Activated CD4-positive, alpha-beta T cell treated with anti-CD3 and anti-CD28 coated beads for 1 hour (primary cell): Measurements from ENCODE around the gene VAV2.
A peak's percentile ranks its signal among the peaks of the same experiment; 100 is the strongest.
"Not testable (repeated sequence)": the region's sequence is repeated elsewhere in the genome, so short reads cannot be mapped to it uniquely, and the experiment has no call there.

ENCODE experiments used
- DNase-seq: peaks from one replicate; pipeline ENCODE4 v3.0.0-alpha.2; 2020

The VAV2 gene

DNA sequence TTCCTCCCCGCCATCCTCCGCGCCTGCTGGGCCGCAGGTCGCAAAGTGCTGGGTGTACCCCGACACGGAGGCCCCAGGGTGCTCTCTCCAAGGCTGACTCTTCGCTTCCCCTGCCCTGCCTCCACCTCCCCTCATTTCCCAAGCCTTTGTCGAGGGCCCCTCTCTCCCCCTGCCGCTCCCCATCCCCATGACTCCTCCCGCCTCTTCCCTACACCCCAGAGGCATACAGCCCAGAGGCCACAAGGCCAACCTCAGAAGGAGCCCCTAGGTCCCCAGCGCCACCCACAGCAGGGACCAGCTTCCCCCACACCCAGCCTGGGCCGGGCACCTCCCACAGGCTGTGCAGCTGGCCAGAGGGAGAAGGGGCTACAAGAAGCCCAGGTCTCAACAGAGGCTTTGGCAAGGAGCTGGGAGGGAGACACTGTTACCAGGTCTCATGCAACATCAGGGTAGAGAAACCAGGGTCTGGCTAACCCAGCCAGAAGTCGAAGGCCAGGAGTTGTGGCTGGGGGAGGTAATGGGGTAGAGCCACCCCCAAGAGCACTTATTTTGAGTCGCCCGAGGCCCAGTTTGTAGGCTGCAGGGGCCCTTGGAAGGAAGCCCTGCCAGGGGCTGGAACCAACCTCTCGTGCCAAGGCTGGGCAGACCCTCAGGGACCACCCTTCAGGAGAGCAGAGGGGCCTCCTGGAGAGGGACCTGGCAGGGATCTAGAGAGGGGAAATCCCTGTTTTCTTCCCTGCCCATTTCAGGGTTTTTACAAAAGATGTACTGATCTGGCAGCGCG is 229.4 kb downstream of the VAV2 start:
- no peak for DNase-seq

DNA sequence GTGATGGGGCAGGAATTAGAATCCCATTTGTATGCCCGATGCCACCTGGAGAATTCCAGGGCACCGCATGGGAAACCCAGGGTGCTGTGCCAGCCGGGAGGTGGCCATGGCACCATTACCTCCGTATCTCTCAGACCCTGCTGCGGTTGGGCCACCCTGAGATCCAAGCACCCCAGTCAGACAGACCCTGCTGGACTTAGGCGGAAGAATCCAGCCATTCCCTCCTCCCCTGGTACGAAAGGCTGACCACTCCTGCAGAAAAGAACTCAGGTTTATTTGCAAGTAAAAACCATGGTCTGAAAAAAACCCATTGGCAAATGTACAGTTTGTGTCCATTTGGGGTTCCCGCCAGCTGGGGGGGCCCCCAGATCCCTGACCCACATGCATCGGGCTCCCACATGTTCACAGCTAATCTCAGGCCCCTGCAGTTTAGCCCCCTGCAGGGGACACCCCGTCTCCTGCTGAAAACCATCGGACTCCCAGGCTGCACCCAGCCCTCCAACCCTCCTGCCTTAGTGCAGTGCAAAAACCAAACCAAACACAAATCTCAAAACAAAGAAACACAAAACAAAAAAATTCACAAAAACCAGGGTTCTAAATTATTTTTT is 230.4 kb downstream of the VAV2 start:
- no peak for DNase-seq

GRCh38 chr9:133760713-133761290 is 231.3 kb downstream of the VAV2 start:
- no peak for DNase-seq

DNA sequence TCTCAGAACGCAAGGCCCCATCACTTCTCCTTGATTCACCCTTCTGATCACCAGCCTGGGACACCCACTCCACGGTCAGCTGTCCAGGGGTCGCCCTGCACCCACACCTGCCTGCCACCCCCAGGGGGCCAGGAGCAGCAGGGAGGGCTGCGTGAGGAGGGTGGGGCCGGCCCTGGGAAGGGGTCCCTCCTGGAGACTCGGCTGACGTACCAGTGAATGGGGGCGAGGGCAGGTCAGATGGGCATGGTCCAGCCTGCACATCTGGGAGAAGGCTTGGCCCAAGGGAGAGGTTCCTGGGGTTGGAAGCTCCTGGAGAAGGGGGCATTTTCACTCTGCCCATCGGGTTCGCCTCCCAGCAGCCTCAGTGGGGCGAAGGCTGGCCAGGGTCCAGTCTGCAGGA is 232.2 kb downstream of the VAV2 start:
- DNase-seq: no peak

- no peak for DNase-seq
These were observed 232.8 kb downstream of the VAV2 start for GRCh38 chr9:133759146-133759900.

DNA sequence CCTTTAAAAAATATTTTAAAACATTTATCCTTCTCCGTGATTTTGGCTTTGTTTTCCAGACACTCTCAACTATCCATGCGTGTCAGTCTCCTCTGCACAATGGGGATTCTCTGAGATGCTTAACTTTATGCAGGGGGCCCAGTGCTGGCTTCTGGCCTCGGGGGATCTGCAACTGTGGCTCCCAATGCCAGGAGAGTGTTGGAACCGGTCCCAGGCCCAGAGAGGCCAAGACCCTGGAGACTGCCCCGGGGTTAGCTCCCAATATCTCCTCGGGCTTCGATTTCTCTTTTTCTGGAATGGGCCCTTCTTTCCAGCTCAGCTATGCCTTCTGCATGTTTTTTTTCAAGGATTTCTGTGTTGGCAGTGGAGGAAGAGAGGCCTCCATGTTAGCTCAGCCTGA is 233.9 kb downstream of the VAV2 start:
- DNase-seq: no peak

DNA sequence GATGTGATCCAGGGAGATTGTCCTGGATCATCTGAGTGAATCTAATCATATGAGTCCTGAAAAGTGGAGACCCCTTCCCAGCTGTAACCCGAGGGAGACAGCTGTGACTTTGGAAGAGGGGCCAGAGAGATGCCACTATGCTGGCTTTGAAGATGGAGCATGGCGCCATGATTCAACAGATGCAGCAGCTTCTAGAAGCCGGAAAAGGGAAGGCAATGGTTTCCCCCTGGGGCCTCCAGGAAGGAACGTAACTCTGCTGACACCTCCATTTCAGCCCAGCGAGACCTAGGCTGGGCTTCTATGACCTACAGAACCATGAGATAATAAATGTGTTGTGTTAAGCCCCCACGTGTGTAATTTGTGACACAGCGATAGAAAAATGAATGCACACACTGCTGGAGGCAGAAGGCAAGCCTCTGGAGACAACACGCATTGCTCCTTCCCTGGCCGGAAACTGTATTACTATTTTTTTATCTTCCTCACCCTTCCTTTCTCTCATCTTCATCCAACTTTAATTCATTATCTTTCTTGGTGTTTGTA is 237.4 kb downstream of the VAV2 start:
- no peak for DNase-seq

DNA sequence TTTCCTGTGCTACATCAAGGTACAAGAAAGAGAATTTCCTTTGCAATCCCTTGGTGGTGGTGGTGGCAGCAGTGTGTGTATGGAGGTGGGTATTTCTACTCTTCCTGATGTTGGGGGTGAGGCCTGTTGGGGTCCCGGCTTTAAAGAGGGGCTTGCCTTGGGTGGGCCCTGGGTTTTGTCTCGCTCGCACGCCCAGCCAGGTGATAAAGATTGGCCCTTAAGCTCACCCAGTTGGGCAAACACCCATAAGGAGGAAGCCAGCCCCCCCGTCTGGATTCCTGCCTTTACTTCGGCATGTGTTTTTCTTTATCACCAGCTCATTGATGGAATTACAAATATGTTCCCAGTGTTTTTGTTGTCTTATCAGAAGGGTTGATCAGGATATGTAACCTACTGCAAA is 237.9 kb downstream of the VAV2 start:
- DNase-seq: no peak

DNA sequence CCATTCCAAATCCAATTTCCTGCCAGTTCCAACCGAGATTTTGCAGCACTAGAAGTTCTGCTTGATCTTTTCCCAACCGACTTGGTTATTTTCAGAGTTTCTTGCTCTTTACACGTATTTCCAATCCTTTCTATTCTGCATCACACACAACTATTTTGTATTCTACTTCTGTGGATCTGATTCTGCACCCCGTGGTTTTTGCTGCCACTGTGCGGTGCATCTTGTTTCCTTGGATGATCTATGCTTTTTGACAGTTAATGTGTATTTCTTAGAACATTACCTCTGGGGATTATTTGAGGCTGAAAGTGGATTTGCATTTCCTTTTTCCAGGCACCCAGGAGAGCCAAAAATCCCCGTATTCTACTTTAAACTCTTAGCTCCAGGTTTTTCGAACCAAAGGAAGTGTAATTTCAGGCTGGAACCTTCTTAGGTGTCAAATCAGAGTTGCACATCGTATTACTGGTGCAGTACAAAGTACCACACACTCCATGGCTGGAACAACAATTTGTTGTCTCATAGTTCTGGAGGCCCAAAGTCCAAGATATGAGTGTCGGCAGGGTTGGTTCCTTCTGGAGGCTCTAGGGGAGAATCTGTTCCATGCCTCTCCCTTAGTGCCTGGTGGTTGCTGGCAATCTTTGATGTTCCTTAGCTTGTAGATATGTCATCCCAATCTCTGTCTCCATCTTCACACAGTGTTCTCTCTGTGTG is 239.2 kb downstream of the VAV2 start:
- no peak for DNase-seq

DNA sequence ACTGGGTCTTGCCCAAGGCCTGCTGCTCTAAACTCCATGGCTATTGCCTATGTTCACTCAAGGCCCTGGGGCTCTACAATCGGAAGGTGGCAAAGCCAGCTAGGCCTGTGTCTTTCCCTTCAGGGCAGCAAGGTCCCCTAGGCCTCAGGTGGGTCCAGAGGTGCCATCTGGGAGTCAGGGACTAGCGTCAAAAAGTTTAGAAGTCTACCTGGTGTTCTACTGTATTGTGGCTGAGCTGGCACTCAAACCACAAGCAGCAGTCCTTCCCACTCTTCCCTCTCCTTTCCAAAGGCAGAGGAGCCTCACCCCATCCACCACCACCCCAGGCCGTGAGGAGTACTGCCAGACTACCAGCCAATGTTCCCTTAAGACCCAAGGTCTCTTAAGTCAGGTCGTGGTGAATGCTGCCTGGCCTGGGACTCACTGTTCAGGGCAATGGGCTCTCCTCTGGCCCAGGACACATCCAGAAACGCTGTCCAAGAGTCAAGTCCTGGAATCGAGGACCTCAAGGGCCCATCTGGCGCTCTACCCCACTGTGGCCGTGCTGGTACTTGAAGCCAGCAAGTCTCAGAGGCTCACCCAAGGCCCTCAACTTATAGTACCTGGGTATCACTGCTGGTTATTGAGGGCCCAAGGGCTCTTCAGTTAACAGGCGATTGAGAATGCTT is 241.0 kb downstream of the VAV2 start:
- no peak for DNase-seq

DNA sequence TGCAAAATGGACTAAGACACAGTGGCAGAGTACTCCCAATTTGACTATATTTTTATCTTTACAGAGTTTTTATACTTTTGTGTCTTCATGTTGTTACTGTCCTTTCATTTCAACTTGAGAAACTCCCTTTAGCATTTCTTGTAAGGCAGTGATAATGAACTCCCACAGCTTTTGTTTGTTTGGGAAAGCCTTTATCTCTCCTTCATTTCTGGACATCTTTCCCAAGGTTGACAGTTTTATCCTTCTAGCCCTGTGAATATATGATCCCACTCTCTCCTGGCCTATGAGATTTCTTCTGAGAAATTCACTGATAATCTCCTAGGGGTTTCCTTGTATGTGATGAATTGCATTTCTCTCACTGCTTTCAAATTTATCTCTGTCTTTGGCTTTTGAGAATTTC is 244.8 kb downstream of the VAV2 start:
- DNase-seq: no peak

DNA sequence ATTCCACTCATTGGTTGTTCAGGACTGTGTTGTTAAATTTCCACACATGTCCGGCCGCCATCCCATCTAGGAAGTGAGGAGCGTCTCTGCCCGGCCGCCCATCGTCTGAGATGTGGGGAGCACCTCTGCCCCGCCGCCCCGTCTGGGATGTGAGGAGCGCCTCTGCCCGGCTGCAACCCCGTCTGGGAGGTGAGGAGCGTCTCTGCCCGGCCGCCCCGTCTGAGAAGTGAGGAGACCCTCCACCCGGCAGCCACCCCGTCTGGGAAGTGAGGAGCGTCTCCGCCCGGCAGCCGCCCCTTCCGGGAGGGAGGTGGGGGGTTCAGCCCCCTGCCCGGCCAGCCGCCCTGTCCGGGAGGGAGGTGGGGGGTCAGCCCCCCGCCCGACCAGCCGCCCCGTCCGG is 247.6 kb downstream of the VAV2 start:
- not testable (repeated sequence) for DNase-seq

GRCh38 chr9:133742849-133743444 is 249.2 kb downstream of the VAV2 start:
- peak; percentile 65 for DNase-seq

DNA sequence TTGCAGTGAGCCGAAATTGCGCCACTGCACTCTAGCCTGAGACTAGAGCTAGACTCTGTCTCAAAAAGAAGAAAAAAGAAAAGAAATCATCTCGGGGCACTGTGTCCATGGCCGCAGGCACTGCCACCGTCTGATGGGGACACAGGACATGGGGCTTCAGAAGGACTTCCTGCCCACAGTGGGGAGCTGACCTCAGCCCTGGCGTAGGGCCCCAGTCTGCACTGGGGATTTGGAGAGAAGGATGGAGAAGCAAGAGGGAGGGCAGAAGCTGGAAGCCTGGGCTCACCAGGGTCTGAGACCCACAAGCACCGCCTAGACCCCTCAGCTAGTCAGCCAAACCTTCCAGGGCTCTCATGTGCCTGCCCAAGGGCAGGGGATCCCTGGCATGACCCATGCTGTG is 249.9 kb downstream of the VAV2 start:
- no peak for DNase-seq

GRCh38 chr9:133741716-133742115 is 250.4 kb downstream of the VAV2 start:
- no peak for DNase-seq

DNA sequence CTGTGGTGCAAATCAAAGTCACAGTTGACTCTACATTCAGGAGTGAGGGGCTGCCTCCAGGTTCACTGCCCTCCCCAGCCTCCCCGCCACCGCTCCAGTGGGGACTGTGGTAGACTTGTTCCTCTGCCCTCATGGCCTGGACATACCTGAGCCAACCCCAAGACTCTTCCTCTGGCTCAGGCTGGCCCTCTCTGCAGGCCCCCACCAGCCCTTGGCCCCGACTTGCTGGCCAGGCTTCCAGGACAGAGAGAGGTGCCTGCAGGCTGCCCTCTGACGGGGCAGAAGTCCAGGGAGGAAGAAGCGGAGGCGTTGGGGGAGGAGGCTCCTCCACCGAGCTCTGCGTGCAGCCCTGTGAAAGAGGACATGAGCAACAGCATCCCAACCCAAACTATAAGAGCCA is 251.2 kb downstream of the VAV2 start:
- no peak for DNase-seq

DNA sequence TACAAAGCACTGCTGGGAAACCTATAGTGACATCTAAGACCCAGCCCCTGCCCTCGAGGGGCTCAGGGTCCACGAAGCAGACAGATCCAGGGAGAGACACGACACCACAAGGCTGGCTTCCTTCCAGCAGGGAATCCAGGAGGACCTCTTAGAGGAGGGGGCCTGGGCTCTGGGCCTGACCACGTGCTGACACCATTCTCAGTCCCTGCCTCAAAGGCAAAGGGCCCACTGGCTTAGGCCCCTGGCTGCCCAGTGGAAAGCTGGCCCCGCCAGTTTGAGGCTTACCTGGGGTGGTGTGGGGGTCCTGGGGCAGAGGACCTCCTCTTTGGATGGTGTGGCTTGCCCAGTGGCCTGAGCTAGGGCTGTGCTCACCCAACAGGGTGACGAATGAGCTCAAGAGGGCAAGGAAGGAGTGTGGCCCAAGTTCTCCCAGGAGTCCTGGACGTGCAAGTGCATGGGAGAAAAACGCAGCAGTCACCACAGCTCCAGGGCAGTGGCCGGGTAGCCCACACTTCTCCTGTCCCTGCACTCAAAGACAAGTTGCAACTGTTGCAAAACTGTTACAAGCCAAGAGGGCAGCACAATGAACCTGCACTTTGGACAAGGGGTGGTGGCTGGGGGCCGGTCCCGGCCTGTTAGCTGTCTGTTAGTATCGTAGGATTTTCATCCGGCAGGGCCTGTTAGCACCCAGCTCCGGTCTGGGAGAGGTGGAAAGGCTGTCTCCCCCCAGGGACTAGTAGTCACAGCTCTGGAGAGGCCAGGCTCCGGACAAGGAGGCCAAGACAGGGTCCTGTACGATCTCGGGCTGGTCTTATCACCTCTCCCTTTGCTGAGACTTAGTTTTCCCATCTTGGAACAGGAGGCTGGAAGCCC is 252.5 kb downstream of the VAV2 start:
- DNase-seq: no peak

- no peak for DNase-seq
These were observed 253.4 kb downstream of the VAV2 start for GRCh38 chr9:133738640-133739225.

DNA sequence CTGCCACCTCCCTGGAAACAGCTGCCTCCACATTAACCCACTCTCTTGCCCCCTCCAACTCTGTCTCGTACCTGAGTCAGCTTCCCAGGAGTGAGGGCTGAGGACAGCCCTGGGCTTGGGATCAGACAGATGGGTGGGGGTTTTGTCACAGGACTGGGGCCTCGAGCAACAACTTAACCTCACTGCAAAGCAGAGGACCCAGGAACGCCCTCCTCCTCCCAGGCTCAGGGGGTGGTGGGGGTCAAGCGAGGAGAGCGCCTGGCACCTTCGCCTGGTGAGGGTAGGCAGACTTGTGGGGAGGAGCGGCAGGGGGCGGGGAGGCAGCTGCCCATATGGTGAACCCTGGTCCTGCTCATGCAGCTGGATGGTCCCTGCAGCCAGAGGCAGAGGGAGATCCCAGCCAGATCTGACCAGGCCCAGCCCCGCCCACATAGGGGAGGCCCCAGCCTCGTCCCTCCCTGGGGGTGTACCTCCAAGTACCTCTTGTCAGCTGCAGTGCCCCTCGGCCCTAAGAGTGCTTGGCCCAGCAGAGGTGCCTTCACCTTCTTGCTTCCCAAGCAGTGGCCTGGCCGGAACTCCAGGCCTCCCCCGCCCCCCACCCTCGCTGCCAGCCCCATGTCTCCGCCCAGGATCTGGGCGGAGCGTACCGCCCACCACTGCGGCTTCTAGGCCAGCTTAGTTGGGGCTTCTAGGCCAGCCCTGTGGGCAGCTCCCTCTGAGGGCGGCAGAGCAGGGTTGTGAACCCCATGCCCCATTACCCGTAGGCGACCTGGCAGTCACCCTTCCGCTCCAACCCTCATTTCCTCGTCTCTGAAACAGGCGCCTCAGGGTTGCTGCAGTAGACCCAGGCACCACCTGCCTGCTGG is 254.1 kb downstream of the VAV2 start, which contains the start of gene SARDH:
SARDH (minus strand) TSS at position 579 of the 866 bp plus-strand sequence. CDS start 4,179 bp downstream, outside the sequence.
- DNase-seq: no peak
